Measurements from ENCODE around the gene PLEKHH1.

DNA sequence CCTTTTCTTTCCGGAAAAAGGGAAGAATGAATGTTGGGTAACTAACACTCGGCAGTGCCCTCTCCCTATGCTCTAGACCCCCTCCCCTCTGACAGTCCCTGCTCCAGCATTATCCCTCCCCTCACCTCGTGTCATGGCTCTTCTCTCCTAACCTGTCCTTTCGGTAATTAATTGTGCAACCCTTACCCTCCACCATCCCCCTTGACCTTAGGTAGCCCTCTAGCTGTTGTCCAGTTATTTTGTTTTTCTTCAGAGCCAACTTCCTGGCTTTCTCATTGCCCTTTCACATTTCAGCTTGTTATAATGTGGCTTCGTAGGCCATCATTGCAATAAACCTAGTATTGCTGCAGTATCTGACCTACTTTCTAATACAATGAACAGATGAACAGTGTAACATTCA, 97.8 kb downstream of the PLEKHH1 start:
- TF ChIP-seq, protein P1, sequence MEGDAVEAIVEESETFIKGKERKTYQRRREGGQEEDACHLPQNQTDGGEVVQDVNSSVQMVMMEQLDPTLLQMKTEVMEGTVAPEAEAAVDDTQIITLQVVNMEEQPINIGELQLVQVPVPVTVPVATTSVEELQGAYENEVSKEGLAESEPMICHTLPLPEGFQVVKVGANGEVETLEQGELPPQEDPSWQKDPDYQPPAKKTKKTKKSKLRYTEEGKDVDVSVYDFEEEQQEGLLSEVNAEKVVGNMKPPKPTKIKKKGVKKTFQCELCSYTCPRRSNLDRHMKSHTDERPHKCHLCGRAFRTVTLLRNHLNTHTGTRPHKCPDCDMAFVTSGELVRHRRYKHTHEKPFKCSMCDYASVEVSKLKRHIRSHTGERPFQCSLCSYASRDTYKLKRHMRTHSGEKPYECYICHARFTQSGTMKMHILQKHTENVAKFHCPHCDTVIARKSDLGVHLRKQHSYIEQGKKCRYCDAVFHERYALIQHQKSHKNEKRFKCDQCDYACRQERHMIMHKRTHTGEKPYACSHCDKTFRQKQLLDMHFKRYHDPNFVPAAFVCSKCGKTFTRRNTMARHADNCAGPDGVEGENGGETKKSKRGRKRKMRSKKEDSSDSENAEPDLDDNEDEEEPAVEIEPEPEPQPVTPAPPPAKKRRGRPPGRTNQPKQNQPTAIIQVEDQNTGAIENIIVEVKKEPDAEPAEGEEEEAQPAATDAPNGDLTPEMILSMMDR (IDR thresholded peaks at IDR 0.05; ENCODE audit: poor library complexity, severe bottlenecking), result no peak
- TF ChIP-seq RAD21 (conservative IDR thresholded peaks at IDR 0.05) (no peak), EZH2 (IDR thresholded peaks at IDR 0.05; ENCODE audit: borderline replicate concordance, insufficient read depth, low read length, poor library complexity, severe bottlenecking) (no peak), EP300 (conservative IDR thresholded peaks at IDR 0.05; ENCODE audit: poor library complexity, severe bottlenecking) (no peak)

Data from neural cell (in vitro differentiated cells).